ENCODE data around the gene KHDC1.
"Not testable (repeated sequence)": the region's sequence is repeated elsewhere in the genome, so short reads cannot be mapped to it uniquely, and the experiment has no call there.

KHDC1 gene

GRCh38 chr6:73299151-73299971 lies 36.4 kb upstream of the KHDC1 start:
- in situ Hi-C loops (cut with MboI; ENCODE audit: low sequenced_read_pairs, unreplicated experiment), result no loop called here
- TF ChIP-seq CTCF (IDR thresholded peaks at IDR 0.05; ENCODE audit: borderline replicate concordance, control extremely low read depth, extremely low read depth, insufficient read depth, missing control alignments), result no peak
- DNase-seq (ENCODE audit: low spot score), result no peak

GRCh38 chr6:73293331-73293730 lies 30.3 kb upstream of the KHDC1 start:
- TF ChIP-seq CTCF (IDR thresholded peaks at IDR 0.05; ENCODE audit: borderline replicate concordance, control extremely low read depth, extremely low read depth, insufficient read depth, missing control alignments), result no peak
- no peak for DNase-seq (ENCODE audit: low spot score)
- in situ Hi-C loops (cut with MboI; ENCODE audit: low sequenced_read_pairs, unreplicated experiment), result no loop called here

- in situ Hi-C loops (cut with MboI; ENCODE audit: low sequenced_read_pairs, unreplicated experiment), result no loop called here
Observed at GRCh38 chr6:73290435-73290834, 27.4 kb upstream of the KHDC1 start.

GRCh38 chr6:73286752-73287151 lies 23.8 kb upstream of the KHDC1 start:
- DNase-seq (ENCODE audit: low spot score), result no peak
- in situ Hi-C loops (cut with MboI; ENCODE audit: low sequenced_read_pairs, unreplicated experiment), result no loop called here
- TF ChIP-seq CTCF (IDR thresholded peaks at IDR 0.05; ENCODE audit: borderline replicate concordance, control extremely low read depth, extremely low read depth, insufficient read depth, missing control alignments), result no peak

More at GRCh38 chr6:73290435-73290834, 27.4 kb upstream of the KHDC1 start:
- no peak for TF ChIP-seq CTCF (IDR thresholded peaks at IDR 0.05; ENCODE audit: borderline replicate concordance, control extremely low read depth, extremely low read depth, insufficient read depth, missing control alignments)
- DNase-seq (ENCODE audit: low spot score), result no peak

GRCh38 chr6:73285674-73286283 lies 22.8 kb upstream of the KHDC1 start:
- DNase-seq (ENCODE audit: low spot score), result no peak
- TF ChIP-seq CTCF (IDR thresholded peaks at IDR 0.05; ENCODE audit: borderline replicate concordance, control extremely low read depth, extremely low read depth, insufficient read depth, missing control alignments), result no peak
- in situ Hi-C loops (cut with MboI; ENCODE audit: low sequenced_read_pairs, unreplicated experiment), result no loop called here

GRCh38 chr6:73282871-73283270 lies 19.9 kb upstream of the KHDC1 start:
- no peak for DNase-seq (ENCODE audit: low spot score)
- TF ChIP-seq CTCF (IDR thresholded peaks at IDR 0.05; ENCODE audit: borderline replicate concordance, control extremely low read depth, extremely low read depth, insufficient read depth, missing control alignments), result no peak
- in situ Hi-C loops (cut with MboI; ENCODE audit: low sequenced_read_pairs, unreplicated experiment), result no loop called here

GRCh38 chr6:73281684-73282083 lies 18.7 kb upstream of the KHDC1 start:
- DNase-seq (ENCODE audit: low spot score); in situ Hi-C loops (cut with MboI; ENCODE audit: low sequenced_read_pairs, unreplicated experiment): not testable (repeated sequence)

- in situ Hi-C loops (cut with MboI; ENCODE audit: low sequenced_read_pairs, unreplicated experiment); DNase-seq (ENCODE audit: low spot score): not testable (repeated sequence)
Observed at GRCh38 chr6:73269296-73269695, 6.3 kb upstream of the KHDC1 start.

GRCh38 chr6:73268896-73269295 lies 5.9 kb upstream of the KHDC1 start:
- DNase-seq (ENCODE audit: low spot score); in situ Hi-C loops (cut with MboI; ENCODE audit: low sequenced_read_pairs, unreplicated experiment): not testable (repeated sequence)
